ENCODE results near the gene GAP43.
"Not testable (repeated sequence)": the region's sequence is repeated elsewhere in the genome, so short reads cannot be mapped to it uniquely, and the experiment has no call there.

GAP43 gene

GRCh38 chr3:115699706-115700105 is 76.4 kb downstream of the GAP43 start:
- no peak for DNase-seq

- DNase-seq, result no peak
Observed at GRCh38 chr3:115702598-115702997, 79.3 kb downstream of the GAP43 start.

GRCh38 chr3:115704661-115705338 is 81.5 kb downstream of the GAP43 start:
- DNase-seq, result no peak

- DNase-seq, result no peak
Observed at GRCh38 chr3:115706311-115706829, 83.1 kb downstream of the GAP43 start.

- no peak for DNase-seq
Observed at GRCh38 chr3:115708540-115708939, 85.2 kb downstream of the GAP43 start.

GRCh38 chr3:115709093-115709492 is 85.8 kb downstream of the GAP43 start:
- DNase-seq, result no peak

GRCh38 chr3:115709931-115710330 is 86.6 kb downstream of the GAP43 start:
- no peak for DNase-seq

- DNase-seq, result no peak
Observed at GRCh38 chr3:115710799-115711198, 87.5 kb downstream of the GAP43 start.

- no peak for DNase-seq
Observed at GRCh38 chr3:115712871-115713270, 89.6 kb downstream of the GAP43 start.

- DNase-seq, result no peak
Observed at GRCh38 chr3:115713284-115713683, 90.0 kb downstream of the GAP43 start.

GRCh38 chr3:115715241-115715745 is 92.0 kb downstream of the GAP43 start:
- DNase-seq, result no peak

GRCh38 chr3:115720983-115721382 is 97.7 kb downstream of the GAP43 start:
- DNase-seq, result no peak

- DNase-seq, result no peak
Observed at GRCh38 chr3:115725800-115726199, 102.5 kb downstream of the GAP43 start.

- DNase-seq, result peak; percentile 9
Observed at GRCh38 chr3:115727135-115727534, 103.8 kb downstream of the GAP43 start.

GRCh38 chr3:115728013-115728412 is 104.7 kb downstream of the GAP43 start:
- no peak for DNase-seq

- DNase-seq, result not testable (repeated sequence)
Observed at GRCh38 chr3:115736341-115736740, 113.0 kb downstream of the GAP43 start.

GRCh38 chr3:115741650-115742049 is 118.3 kb downstream of the GAP43 start:
- DNase-seq, result no peak

GRCh38 chr3:115744516-115744915 is 121.2 kb downstream of the GAP43 start:
- not testable (repeated sequence) for DNase-seq

- not testable (repeated sequence) for DNase-seq
Observed at GRCh38 chr3:115752978-115753377, 129.7 kb downstream of the GAP43 start.

- DNase-seq, result no peak
Observed at GRCh38 chr3:115758076-115758763, 134.9 kb downstream of the GAP43 start.

- DNase-seq, result no peak
Observed at GRCh38 chr3:115760716-115761115, 137.4 kb downstream of the GAP43 start.

- no peak for DNase-seq
Observed at GRCh38 chr3:115761927-115762305, 138.6 kb downstream of the GAP43 start.

- DNase-seq, result no peak
Observed at GRCh38 chr3:115766587-115767482, 143.5 kb downstream of the GAP43 start.

All from activated CD4-positive, alpha-beta T cell treated with anti-CD3 and anti-CD28 coated beads, Interleukin-2, Interleukin-6, amounts not matched to agents 100 ng/mL and 50 ng/mL, durations not matched to agents 16 hours and 8 hours (primary cell).